ENCODE data around the gene MEMO1.
"Not testable (repeated sequence)": the region's sequence is repeated elsewhere in the genome, so short reads cannot be mapped to it uniquely, and the experiment has no call there.

The MEMO1 gene

GRCh38 chr2:31907491-31907890 lies 103.3 kb downstream of the MEMO1 start:
- DNase-seq (ENCODE audit: low read depth), result not testable (repeated sequence)

DNA sequence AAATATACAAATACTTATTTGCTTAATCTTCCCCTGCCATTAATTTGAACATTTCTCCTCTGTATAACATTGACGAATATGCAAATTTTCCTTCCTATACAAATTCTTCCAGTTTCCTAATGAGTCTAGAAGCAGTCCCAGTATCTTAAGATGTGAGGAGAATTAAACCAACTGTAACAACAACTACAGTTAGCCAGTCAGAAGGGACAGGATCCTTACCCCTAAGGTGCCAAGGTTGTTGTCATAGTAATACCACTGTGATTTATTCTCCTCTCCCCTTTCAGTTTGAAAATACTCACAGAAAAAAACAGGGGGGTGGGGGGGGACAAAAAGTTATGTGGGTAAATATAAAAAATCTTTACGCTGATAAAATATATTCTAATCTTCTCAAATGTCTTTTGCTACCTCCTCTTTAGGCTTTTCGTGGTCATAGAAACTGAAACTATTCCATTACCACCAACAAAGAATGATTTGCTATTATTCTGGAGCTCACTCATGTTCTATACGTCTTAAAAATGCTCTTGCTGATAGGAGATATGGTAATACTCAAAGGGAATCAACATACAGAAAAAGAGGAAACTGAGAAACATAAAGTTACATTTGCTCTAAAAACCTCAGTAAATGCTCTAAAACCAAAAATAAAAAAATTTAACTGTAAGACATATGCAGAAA lies 107.6 kb downstream of the MEMO1 start:
- DNase-seq (ENCODE audit: low read depth), result no peak

- DNase-seq (ENCODE audit: low read depth), result no peak
Measured at GRCh38 chr2:31901900-31902299, 108.9 kb downstream of the MEMO1 start.

DNA sequence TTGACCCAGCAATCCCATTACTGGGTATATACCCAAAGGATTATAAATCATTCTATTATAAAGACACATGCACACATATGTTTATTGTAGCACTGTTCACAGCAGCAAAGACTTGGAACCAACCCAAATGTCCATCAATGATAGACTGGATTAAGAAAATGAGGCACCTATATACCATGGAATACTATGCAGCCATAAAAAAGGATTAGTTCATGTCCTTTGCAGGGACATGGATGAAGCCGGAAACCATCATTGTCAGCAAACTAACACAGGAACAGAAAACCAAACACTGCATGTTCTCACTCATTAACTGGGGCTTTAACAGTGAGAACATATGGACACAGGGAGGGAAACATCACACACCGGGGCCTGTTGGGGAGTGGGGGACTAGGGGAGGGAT lies 110.7 kb downstream of the MEMO1 start:
- DNase-seq (ENCODE audit: low read depth), result not testable (repeated sequence)

DNA sequence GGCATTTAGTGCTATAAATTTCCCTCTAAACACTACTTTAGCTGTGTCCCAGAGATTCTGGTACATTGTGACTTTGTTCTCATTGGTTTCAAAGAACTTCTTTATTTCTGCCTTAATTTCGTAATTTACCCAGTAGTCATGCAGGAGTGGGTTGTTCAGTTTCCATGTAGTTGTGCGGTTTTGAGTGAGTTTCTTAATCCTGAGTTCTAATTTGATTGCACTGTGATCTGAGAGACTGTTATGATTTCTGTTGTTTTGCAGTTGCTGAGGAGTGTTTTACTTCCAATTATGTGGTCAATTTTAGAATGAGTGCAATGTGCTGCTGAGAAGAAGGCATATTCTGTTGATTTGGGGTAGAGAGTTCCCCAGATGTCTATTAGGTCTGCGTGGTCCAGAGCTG lies 112.5 kb downstream of the MEMO1 start:
- not testable (repeated sequence) for DNase-seq (ENCODE audit: low read depth)

- not testable (repeated sequence) for DNase-seq (ENCODE audit: low read depth)
Measured at GRCh38 chr2:31897340-31897739, 113.5 kb downstream of the MEMO1 start.

- DNase-seq (ENCODE audit: low read depth), result no peak
Measured at GRCh38 chr2:31896293-31896692, 114.5 kb downstream of the MEMO1 start.

GRCh38 chr2:31894656-31895055 lies 116.2 kb downstream of the MEMO1 start:
- no peak for DNase-seq (ENCODE audit: low read depth)

DNA sequence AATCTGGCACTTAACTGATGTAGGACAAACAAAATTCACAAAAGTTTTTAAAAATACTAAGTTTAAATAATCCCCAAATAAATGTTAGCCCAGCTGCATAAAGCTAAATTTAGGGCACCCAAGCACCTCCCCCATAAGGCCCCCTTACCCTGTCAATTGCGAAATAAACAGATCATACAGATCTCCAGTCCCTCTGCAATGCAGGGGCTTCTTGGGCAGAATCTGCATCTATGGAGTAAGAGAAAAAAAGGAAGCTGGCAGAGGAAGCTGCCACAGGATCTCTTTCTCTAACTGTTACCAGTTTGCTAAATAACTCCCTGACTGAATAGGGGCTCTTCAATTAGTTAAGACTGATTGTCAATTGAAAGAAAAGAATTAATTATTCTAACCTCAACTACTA lies 117.7 kb downstream of the MEMO1 start:
- no peak for DNase-seq (ENCODE audit: low read depth)

DNA sequence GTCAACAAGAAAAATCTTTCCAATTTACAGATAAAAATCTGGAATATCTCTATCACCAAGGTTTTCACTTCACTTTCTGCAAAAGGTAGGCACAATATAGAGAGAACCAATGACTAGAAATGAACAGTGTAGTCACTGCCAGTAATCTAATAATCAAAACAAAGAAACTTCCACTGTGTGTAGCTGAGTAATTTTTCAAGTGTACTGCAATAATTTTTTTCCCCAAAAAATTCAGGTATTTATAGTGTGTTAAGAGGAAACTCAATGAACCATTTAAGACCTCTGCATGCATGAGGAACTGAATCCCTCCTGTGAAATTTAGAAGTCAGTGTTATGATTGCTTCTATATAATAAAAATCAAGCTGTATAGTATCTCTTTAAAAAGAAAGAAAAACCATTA lies 121.8 kb downstream of the MEMO1 start:
- no peak for DNase-seq (ENCODE audit: low read depth)

GRCh38 chr2:31888550-31888949 lies 122.3 kb downstream of the MEMO1 start:
- no peak for DNase-seq (ENCODE audit: low read depth)

DNA sequence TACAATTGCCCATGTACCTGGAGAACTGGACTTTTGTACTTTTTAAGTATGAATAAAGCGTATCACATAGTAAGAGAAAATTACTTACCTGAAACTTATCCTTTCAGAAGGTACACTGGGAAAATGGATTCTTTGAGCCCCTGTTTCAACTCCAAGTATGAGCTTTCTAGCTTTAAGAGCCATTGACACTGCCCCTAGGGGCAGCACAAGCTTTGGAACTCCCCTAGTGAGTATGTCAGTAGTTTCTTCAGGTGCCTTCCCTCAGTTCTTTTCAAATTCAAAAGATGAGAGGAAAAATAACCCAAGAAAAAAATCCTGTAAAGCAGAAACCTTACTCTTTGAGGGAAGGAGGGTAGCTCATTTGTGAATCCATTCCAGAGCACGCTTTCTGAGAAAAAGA lies 124.1 kb downstream of the MEMO1 start:
- DNase-seq (ENCODE audit: low read depth), result peak; percentile 25

DNA sequence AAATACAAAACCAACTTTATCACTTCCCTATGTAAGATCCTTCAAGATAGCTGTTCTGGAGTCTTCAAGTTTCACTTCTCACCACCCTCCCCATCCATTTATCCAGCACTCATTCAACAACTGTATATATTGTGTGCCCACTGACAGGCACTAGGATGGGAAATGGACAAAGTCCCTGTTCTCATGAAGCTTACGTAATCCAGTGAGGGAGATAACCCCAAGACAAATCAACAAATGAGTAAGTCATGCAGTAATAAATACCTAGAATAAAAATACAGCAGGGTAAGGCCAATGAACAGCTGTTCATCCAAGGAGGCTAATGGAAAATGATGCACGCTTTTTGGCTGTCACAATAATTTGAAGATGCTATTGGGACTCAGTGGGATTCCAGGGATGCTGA lies 133.8 kb downstream of the MEMO1 start:
- no peak for DNase-seq (ENCODE audit: low read depth)

DNA sequence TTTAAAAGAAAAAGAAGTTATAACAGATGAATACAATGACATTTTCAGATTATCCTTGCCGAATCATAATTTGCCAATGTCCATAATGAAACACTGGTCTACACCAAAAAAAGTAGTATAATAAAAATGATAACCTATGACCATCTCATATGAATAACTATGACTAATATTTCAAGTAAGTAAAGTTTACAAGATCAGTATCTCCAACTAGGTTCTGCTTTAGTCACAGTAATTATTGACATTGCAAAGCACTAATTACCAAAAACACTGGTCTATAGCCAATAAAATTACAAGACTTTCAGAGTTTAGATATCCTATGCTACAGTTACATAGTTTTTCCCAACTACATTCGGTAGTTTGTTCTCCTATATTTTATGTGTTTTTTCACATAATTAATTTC lies 136.7 kb downstream of the MEMO1 start:
- peak; percentile 27 for DNase-seq (ENCODE audit: low read depth)

DNA sequence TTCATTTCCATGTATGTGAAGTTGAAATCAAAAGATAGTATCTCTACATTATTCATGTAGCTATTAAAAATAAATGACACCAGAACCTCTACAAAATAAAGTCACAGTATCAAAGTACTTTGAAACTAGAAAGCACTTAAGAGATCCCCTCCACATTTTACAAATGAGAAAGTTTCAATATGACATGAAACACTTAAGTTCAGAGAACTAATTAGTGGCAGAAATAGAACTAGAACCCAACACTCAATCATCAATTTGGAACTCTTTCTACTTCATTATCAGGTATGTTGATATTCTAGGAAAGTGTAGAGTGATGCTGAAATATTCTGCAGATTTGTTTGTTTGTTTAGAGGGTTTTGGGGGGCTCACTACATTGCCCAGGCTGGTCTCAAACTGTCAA lies 145.6 kb downstream of the MEMO1 start:
- no peak for DNase-seq (ENCODE audit: low read depth)

DNA sequence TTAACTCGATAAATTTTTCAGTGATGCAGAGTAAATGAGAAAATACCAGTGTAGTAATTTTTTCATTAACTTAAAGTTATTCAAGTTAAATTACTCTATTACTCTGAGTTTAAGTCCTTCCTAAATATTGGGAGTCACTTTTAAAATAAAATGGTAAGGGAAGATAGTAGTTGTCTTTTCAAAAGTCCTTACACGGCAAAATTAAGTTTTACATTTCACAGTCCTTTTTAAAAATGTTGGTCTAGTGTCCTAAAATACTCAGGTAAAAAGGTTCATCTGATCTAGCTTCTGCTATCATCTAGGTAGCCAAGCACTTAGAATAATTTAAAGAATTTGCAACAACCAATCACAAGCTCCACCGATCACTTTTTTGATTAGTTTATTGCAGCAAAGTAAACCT lies 146.9 kb downstream of the MEMO1 start:
- no peak for DNase-seq (ENCODE audit: low read depth)

- DNase-seq (ENCODE audit: low read depth), result not testable (repeated sequence)
Measured at GRCh38 chr2:31863015-31863656, 147.7 kb downstream of the MEMO1 start.

- DNase-seq (ENCODE audit: low read depth), result no peak
Measured at GRCh38 chr2:31859959-31860358, 150.8 kb downstream of the MEMO1 start.

DNA sequence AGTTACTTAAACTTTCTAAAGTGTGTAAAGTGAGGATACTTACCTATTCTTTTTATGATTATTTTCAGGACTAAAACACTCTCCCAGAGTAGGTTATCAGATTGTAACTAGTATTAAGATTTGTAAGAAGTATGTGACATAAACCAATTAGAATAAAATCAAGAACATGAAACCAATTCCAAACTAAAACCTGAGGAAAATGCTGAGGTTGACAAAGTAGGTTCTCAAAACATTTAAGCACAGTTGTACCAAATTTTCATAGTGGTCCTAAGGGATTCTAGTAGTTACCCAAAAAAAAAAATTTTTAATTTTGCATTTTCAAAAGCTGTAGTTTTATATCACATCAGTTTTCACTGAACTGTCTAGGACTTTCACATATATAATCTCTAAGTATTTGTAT lies 157.3 kb downstream of the MEMO1 start:
- no peak for DNase-seq (ENCODE audit: low read depth)

GRCh38 chr2:31842150-31842549 lies 168.7 kb downstream of the MEMO1 start:
- not testable (repeated sequence) for DNase-seq (ENCODE audit: low read depth)

GRCh38 chr2:31835450-31835849 lies 175.4 kb downstream of the MEMO1 start:
- DNase-seq (ENCODE audit: low read depth), result no peak

DNA sequence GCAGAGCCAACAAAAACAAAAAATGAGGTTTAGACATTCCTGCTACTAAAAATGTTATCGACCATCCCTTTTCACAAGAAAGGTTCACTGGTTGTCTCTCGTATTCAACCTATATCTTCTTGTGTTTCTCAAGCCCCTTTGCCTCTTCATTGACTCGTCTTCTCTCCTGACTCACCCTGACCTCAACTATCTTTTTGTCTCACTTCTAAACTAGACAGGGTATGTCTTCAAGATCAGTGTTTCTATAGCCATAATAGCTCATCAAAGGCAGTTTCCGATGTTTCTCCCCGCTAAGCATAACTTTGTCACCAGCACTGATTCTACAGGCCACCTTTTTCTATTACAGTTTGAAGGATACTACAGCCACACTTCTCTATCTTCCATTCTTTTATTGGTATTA lies 178.4 kb downstream of the MEMO1 start:
- no peak for DNase-seq (ENCODE audit: low read depth)

DNA sequence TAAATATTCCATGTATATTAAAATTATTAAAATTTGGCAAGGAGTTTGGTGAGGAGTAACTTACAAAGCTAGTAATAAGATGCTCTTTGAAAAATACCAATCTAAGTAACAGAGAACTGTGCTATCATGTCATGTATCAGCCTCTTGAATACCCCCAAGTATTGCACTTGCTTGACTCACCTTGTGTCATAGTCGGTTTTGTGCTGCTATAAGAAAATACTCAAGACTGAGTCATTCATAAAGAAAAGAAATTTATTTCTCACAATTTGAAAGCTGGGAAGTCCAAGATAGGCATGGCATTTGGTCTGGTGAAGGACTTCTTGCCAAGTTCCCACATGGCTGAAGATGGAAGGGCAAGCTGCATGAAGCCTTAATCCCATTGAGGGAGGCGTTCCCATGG lies 179.2 kb downstream of the MEMO1 start:
- DNase-seq (ENCODE audit: low read depth), result peak; percentile 80

- DNase-seq (ENCODE audit: low read depth), result peak; percentile 65
Measured at GRCh38 chr2:31828891-31829290, 181.9 kb downstream of the MEMO1 start.
